Spleen (tissue), 11 donors: ENCODE data around the gene ZFP42. TPM values are rescaled to one million over a fixed set of nuclear protein-coding genes. Genes with fewer than 3 reads are reported as not detected.

Experiments
- DNase-seq: peaks from one replicate; pipeline ENCODE4 v3.0.0-alpha.2; 2020
- H3K27ac ChIP-seq, 8 donors: fragments of 200-600 bp; sonication (generic) in 7 of 8; 1 replicate in 4 of 8; 2 replicates in 4 of 8; pipeline versions ENCODE4 v1.5.0 to v1.8.0; 2016 to 2021; ENCODE audit warnings: inconsistent platforms in 4 of 8, mild to moderate bottlenecking in 4 of 8, moderate library complexity in 1 of 8
- H3K27me3 ChIP-seq, 7 donors: fragments of 200-600 bp; sonication (generic) in 6 of 7; replicated peaks in 1 of 7; 1 replicate in 4 of 7; 2 replicates in 3 of 7; pipeline versions ENCODE4 v1.5.0 to v1.8.0; 2016 to 2021; ENCODE audit warnings: inconsistent platforms in 3 of 7, mild to moderate bottlenecking in 1 of 7
- H3K36me3 ChIP-seq, 6 donors: fragments of 200-600 bp; sonication (generic) in 5 of 6; 1 replicate in 4 of 6; 2 replicates in 2 of 6; pipeline versions ENCODE4 v1.5.0 to v1.8.0; 2016 to 2021; ENCODE audit warnings: inconsistent platforms in 2 of 6
- H3K4me1 ChIP-seq, 6 donors: fragments of 200-600 bp; sonication (generic) in 5 of 6; 1 replicate in 3 of 6; 2 replicates in 3 of 6; pipeline versions ENCODE4 v1.5.0 to v1.8.0; 2016 to 2021; ENCODE audit warnings: inconsistent platforms in 3 of 6
- H3K4me3 ChIP-seq, 8 donors: fragments of 200-600 bp; sonication (generic) in 7 of 8; 1 replicate in 4 of 8; 2 replicates in 4 of 8; pipeline versions ENCODE4 v1.5.0 to v1.8.0; 2016 to 2021; ENCODE audit warnings: inconsistent platforms in 4 of 8, mild to moderate bottlenecking in 4 of 8, moderate library complexity in 2 of 8
- H3K9me3 ChIP-seq, 8 donors: fragments of 200-600 bp; sonication (generic) in 7 of 8; 1 replicate in 4 of 8; 2 replicates in 4 of 8; pipeline versions ENCODE4 v1.5.0 to v1.8.0; 2016 to 2021; ENCODE audit warnings: inconsistent platforms in 4 of 8
- CTCF ChIP-seq, 11 experiments: fragments of 200-600 bp in 7 of 11; fragments of 450-650 bp in 4 of 11; sonication (generic) in 4 of 11; IDR thresholded peaks in 8 of 11; conservative IDR thresholded peaks in 3 of 11; 1 replicate in 7 of 11; 2 replicates in 4 of 11; pipeline versions ENCODE4 v1.4.0 to v1.8.0; 2016 to 2021; ENCODE audit warnings: antibody characterized with exemption in 11 of 11, inconsistent platforms in 4 of 11, mild to moderate bottlenecking in 1 of 11
- POLR2A ChIP-seq, 3 donors: fragments of 450-650 bp; IDR thresholded peaks; one replicate each; pipeline ENCODE4 v1.5.1; 2017; ENCODE audit warnings: antibody characterized with exemption in 3 of 3, mild to moderate bottlenecking in 1 of 3
- POLR2AphosphoS5 ChIP-seq, 3 donors: sonication (generic); formaldehyde crosslinking; IDR thresholded peaks; one replicate each; pipeline ENCODE4 v1.5.1; 2017; ENCODE audit warnings: antibody characterized with exemption in 3 of 3
- WGBS, 5 donors: extraction: QIAGEN DNeasy Blood & Tissue Kit in 3 of 5; methylation state at CpG; one replicate each; pipeline versions ENCODE4 v1.1.5 to v1.1.7; 2013 to 2018; 5-methylcytosine and 5-hydroxymethylcytosine counted together
- intact Hi-C: fragments of 100-400 bp; cut with DNase I; formaldehyde crosslinking; loops from one replicate; pipeline ENCODE4 v1.15.0; 2023; ENCODE audit warnings: low total_unique reads
- polyA plus RNA-seq, 3 donors: library from polyadenylated mRNA; stranded (reverse); fragments of 200-250 nt; gene quantifications; one replicate each; pipeline ENCODE4 v1.2.1, GENCODE V29; 2013
- total RNA-seq, 7 donors: library from RNA; depleted of rRNA in 3 of 7; stranded (reverse); fragments of >200 nt in 3 of 7; fragmentation: NEBNext Ultra II Directional in 4 of 7; extraction: Animal tissue kit (Norgen Biotek cat#: 25700) in 4 of 7; gene quantifications; one replicate each; pipeline versions ENCODE4 v1.1.0 to v1.2.1, GENCODE V29; 2016 to 2021
- donor health status: healthy with polysubstance abuse.
- donor health status: DM: no; HTN: no; CAD: no; lungs with moderate emphysema.
- donor health status: DM: no; HTN: no; CAD: no.
- donor health status: Bipolar disorder and iron deficiency.
- donor health status: healthy.
- donor health status: DM: no; HTN: no; CAD: no.
- donor health status: DM: yes; HTN: yes; CAD: no.

Gene ZFP42
- total and polyA plus RNA-seq, 10 donors: not detected

GRCh38 chr4:188032583-188032982 lies 37.0 kb downstream of the ZFP42 start:
- intact Hi-C loops: no loop called here
- H3K9me3 ChIP-seq: peaks cover 0 to 30% (median 0%) of the 10 kb centered on the region in 8 donors
- no peak overlapping the region for H3K4me3 ChIP-seq
- DNase-seq: no peak
- H3K4me1 ChIP-seq: no peaks in the 10 kb centered on the region
- H3K36me3 ChIP-seq: no peaks in the 10 kb centered on the region
- 22 to 45% (median 28%) methylated on average over 16 of the region's 16 CpGs for WGBS, 5 donors
- peaks cover 0 to 13% (median 0%) of the 10 kb centered on the region in 7 donors for H3K27me3 ChIP-seq
- TF ChIP-seq POLR2A (IDR thresholded peaks at IDR 0.05): no peak
- TF ChIP-seq CTCF (IDR thresholded peaks at IDR 0.05 in 8 of 11, conservative IDR thresholded peaks at IDR 0.05 in 3 of 11): no peak
- no peak for TF ChIP-seq POLR2AphosphoS5 (IDR thresholded peaks at IDR 0.05)
- no peak overlapping the region for H3K27ac ChIP-seq

- Histone ChIP-seq H3K4me1 (no peaks in the 10 kb centered on the region), H3K4me3 (no peak overlapping the region), H3K27ac (no peak overlapping the region), H3K27me3 (peaks cover 0 to 10% (median 0%) of the 10 kb centered on the region in 7 donors), H3K9me3 (peaks cover 0 to 38% (median 6%) of the 10 kb centered on the region in 8 donors), H3K36me3 (no peaks in the 10 kb centered on the region)
- intact Hi-C loops: no loop called here
- 70 to 78% (median 71%) methylated on average over 12 of the region's 12 CpGs for WGBS, 5 donors
- TF ChIP-seq CTCF (IDR thresholded peaks at IDR 0.05 in 8 of 11, conservative IDR thresholded peaks at IDR 0.05 in 3 of 11) (no peak), POLR2A (IDR thresholded peaks at IDR 0.05) (no peak), POLR2AphosphoS5 (IDR thresholded peaks at IDR 0.05) (no peak)
- DNase-seq: no peak
These were observed 41.6 kb downstream of the ZFP42 start for GRCh38 chr4:188037003-188037713.

- no peak for TF ChIP-seq POLR2AphosphoS5 (IDR thresholded peaks at IDR 0.05)
- DNase-seq: no peak
- H3K36me3 ChIP-seq: no peaks in the 10 kb centered on the region
- H3K27me3 ChIP-seq: no peaks in the 10 kb centered on the region
- H3K27ac ChIP-seq: no peak overlapping the region
- WGBS, 5 donors: 80 to 92% (median 84%) methylated on average over 21 of the region's 21 CpGs
- H3K9me3 ChIP-seq: peaks cover 0 to 39% (median 11%) of the 10 kb centered on the region in 8 donors
- H3K4me1 ChIP-seq: no peaks in the 10 kb centered on the region
- H3K4me3 ChIP-seq: no peak overlapping the region
- intact Hi-C loops: no loop called here
These were observed 46.1 kb downstream of the ZFP42 start for GRCh38 chr4:188041721-188042120.

GRCh38 chr4:188042191-188042590 lies 46.6 kb downstream of the ZFP42 start:
- WGBS, 5 donors: 62 to 86% (median 66%) methylated on average over 14 to 15 of the region's 15 CpGs
- Histone ChIP-seq H3K36me3 (no peaks in the 10 kb centered on the region), H3K4me3 (no peak overlapping the region), H3K27ac (no peak overlapping the region), H3K4me1 (no peaks in the 10 kb centered on the region), H3K27me3 (no peaks in the 10 kb centered on the region), H3K9me3 (peaks cover 0 to 39% (median 11%) of the 10 kb centered on the region in 8 donors)
- intact Hi-C loops: no loop called here
- DNase-seq: no peak
- TF ChIP-seq POLR2A (IDR thresholded peaks at IDR 0.05) (no peak), POLR2AphosphoS5 (IDR thresholded peaks at IDR 0.05) (no peak), CTCF (IDR thresholded peaks at IDR 0.05 in 8 of 11, conservative IDR thresholded peaks at IDR 0.05 in 3 of 11) (no peak)
